ENCODE data around the gene LMO1.
A peak's percentile ranks its signal among the peaks of the same experiment; 100 is the strongest.

LMO1 gene

DNA sequence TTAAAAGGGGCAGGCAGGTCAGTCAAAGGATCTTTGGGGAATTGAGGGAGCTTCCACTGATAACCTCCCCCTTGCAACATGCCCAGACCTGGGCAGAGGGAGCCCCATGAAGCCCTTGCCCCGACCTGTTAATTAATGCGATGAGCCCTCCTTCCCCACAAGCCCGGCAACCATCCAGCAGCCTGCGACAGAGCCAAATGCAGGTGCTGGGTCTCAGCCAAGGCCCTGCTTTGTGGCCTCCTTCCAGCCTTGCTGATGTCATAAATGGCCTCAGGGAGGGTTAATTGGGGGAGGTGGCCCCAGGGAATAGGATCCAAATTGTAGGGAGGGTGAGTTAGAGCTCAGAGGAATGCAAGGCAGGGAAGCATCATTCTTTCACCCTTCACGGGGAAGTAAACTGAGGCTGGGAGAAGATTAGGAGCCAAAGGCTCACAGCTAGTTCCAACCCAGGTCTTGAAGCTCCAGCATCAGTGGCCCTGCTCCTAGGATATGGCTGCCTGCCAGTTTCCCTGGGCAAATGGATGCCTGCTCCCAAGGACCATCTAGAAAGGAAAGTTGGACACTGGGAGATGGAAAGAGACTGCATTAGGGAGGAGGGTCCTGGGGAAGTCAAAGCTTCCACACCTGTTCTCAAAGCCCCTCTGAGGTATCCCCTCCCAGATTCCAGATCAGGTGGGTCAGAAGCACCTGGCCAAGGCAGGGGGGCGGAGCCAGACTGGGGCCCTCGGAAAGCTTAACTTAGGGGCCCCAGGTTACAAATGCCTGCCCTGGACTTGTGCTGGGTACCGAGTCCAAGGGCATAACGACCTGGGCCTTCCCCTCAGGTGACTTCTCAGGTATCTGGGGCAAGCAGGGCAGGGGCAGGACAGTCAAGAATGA lies 34.1 kb downstream of the LMO1 start:
- no peak for DNase-seq (ENCODE audit: low read depth in 2 of 2, low spot score in 1 of 2)

- DNase-seq (ENCODE audit: low read depth in 2 of 2, low spot score in 1 of 2) = no peak
Measured at GRCh38 chr11:8228231-8228630, 35.4 kb downstream of the LMO1 start.

GRCh38 chr11:8227156-8228152 lies 36.2 kb downstream of the LMO1 start:
- DNase-seq (ENCODE audit: low read depth in 2 of 2, low spot score in 1 of 2) = no peak

- DNase-seq (ENCODE audit: low read depth in 2 of 2, low spot score in 1 of 2) = peak; percentile 38 to 48
Measured at GRCh38 chr11:8225589-8226036, 38.1 kb downstream of the LMO1 start.

DNA sequence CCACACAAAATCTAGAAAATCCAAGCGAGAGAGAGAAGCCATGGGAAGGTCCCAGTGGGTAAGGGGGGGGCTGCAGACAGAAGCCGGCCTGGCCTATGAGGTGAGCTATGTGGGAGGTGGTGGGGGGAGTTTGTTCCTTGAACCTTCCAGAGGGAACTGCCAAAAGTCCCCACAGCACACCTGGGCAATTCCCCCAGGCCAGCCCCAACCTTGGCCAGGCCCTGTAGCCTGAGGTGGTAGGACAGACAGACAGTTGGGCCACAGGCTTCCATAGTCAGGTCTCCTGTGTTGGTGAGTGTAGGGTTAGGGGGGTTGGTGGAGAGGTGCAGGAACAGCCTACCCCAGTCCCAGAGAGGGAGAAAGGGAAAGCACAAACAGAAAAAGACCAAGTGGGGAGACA lies 39.0 kb downstream of the LMO1 start:
- no peak for DNase-seq (ENCODE audit: low read depth in 2 of 2, low spot score in 1 of 2)

GRCh38 chr11:8224161-8224591 lies 39.5 kb downstream of the LMO1 start:
- DNase-seq (ENCODE audit: low read depth in 2 of 2, low spot score in 1 of 2) = no peak

GRCh38 chr11:8223513-8223900 lies 40.2 kb downstream of the LMO1 start:
- DNase-seq (ENCODE audit: low read depth in 2 of 2, low spot score in 1 of 2) = no peak

DNA sequence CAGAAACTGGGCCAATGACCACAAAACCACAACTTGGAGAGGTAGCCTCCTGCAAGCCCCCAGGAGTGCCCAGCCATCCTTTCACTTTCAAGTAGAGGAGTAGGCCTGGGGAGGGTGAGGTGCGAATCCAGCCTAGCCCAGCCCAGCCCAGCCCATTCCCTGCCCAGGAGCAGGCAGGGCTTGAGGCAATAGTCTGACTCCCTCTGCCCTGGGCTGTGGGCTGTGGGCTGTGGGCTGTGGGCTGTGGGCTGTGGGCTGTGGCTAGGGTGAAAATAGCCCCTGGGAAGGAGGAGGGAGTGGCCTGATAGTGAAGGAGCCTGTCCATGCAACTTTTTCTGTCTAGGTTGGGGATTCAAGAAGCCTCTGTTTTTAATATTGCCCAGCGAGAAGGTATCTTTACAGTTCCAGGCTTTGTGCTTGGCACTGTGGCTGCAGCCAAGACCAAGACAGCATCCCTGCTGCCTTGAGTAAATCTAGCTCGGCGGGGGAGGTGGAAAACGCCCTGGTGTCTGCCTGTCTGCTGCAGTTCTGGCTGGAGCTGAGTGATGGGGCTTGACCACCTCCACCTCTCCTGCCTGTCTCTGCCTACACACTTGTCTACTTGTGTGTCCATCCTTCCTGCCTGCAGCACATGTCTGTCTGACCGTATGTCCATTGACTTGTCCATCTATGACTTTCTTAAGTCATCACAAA lies 40.7 kb downstream of the LMO1 start:
- DNase-seq (ENCODE audit: low read depth in 2 of 2, low spot score in 1 of 2) = no peak

GRCh38 chr11:8221917-8222495 lies 41.7 kb downstream of the LMO1 start:
- DNase-seq (ENCODE audit: low read depth in 2 of 2, low spot score in 1 of 2) = no peak

DNA sequence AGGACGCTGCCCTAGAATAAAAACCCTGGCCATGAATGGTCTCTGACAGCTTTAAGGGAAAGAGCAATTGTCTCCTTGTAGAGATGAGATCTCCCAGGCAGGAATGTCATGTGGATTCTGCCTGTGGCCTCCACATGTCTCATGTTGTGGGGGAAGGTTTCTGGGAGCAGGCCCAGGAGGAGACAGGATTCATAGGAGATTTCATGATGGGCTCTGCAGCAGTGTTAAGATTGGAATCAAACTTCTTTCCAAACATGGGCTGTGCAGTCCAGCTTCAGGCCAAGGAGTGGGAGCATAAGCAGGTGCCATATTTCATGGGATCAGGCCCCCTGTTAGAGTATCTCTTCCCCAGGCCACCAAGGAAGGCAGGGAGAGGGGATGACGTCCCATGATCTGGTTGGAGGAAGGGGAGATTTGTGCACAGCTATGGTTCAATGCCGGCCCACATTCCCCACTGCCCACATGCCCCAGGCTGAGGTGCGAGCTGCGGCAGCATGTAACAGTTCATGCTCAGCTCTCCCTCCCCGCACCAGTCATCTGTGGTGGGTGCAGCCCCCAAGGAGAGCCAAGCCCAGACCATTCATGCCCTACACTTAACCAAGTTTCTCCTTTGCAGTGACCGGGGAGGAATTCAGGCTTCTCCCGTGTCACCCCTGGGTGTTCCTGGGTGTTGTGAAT lies 42.5 kb downstream of the LMO1 start:
- DNase-seq (ENCODE audit: low read depth in 2 of 2, low spot score in 1 of 2) = no peak

DNA sequence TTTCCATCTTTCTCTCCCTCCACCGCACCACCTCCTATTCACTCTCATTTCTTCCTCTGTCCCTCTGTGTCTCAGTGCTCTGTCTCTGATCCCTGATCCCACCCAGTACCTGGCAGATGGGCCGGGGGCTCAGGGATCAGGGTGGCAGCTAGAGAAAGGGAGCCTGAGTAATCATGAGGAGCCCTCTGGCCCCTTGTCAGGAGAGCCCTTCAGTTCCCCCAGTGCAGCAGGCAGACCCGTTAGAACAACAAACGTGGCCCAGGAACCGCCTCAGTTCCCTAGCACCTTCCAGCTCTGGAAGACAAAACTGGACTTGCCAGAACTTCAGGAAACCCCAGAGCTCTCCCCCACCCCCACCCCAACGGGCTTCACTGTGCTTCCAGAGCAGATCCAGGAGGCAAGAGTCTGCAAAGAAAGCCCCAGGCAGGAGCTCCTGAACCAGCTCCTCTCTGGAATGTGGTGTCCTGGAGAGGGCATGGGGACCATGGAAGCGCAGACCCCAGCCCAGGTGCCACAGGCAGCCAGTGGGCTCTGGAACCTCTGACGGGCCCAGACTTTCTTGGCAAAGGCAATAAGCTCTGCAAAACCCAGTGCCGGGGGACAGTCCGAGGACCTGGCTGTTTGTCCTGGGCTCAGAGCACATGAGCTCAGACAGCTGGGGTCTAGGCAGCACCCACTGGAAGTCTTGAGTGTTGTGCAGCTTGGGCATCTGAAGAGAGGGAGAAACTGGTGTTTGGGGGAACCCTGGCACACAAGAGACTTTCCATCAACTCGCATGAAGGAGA lies 43.2 kb downstream of the LMO1 start:
- DNase-seq (ENCODE audit: low read depth in 2 of 2, low spot score in 1 of 2) = no peak

GRCh38 chr11:8219257-8220021 lies 44.2 kb downstream of the LMO1 start:
- DNase-seq (ENCODE audit: low read depth in 2 of 2, low spot score in 1 of 2) = no peak

DNA sequence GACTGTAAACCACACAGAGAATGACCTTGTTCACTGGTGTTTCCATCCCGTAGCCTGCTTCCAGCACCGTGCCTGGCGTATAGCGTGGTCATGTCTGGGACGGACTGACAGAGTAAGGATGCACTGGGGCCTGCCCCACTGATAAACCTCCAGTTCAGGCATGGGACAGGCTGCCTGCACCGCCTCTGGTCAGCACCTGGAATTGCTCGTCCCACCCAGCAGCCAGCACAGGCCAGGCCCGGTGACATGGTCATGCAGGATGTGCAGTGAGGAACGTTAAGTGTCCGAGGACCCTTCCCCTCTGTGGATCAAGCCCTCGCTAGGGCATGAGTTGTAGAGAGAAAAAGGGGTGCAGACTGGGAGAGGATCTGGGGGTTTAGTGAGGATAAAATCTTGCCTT lies 44.8 kb downstream of the LMO1 start:
- no peak for DNase-seq (ENCODE audit: low read depth in 2 of 2, low spot score in 1 of 2)

DNA sequence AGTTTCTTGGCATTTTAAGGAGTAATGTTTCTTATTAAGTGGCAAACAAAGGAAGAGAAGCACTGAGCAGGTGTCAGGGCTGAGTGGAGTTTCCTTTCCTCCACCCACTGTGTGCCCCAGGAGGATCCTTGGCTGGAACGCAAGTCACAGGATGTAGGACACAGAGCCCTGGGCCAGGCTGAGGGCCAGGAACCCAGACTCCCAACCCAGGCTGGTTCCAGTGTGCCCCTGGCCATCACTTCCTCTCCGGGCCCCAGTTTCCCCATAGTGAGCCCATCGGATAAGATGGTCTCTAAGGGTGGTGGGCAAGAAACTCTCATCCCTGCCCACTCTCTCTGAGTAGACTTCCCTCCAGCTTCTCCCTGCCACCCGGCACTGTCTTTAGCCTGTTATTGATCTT lies 45.3 kb downstream of the LMO1 start:
- DNase-seq (ENCODE audit: low read depth in 2 of 2, low spot score in 1 of 2) = no peak

GRCh38 chr11:8217926-8218325 lies 45.8 kb downstream of the LMO1 start:
- no peak for DNase-seq (ENCODE audit: low read depth in 2 of 2, low spot score in 1 of 2)

DNA sequence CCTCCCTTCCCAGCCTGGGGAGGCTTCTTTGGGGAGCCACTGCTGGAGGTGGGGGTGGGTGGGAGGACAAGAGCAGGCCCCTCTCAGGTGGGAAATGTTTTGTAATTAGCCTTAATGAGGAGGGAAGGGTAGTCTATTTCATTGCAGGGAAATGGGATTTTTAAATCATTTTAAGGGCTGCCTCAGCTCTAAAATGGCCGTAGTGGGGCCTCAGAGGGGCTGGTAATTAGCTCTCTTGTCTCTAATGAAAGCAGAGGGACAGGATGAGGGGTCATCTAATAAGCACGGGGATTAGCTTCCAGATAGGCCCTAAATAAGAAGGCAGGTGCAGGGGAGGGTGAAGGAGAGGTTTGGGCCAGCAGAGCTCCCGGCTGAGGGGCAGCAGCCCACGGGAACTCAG lies 46.5 kb downstream of the LMO1 start:
- DNase-seq (ENCODE audit: low read depth in 2 of 2, low spot score in 1 of 2) = no peak

GRCh38 chr11:8213376-8213775 lies 50.3 kb downstream of the LMO1 start:
- DNase-seq (ENCODE audit: low read depth in 2 of 2, low spot score in 1 of 2) = no peak

GRCh38 chr11:8209208-8209807 lies 54.4 kb downstream of the LMO1 start:
- DNase-seq (ENCODE audit: low read depth in 2 of 2, low spot score in 1 of 2) = no peak
